ENCODE data around the gene BCL6. TPM values are rescaled to one million over a fixed set of nuclear protein-coding genes. Genes with fewer than 3 reads are reported as not detected.

BCL6 gene
- total RNA-seq, 4 donors from 2014 or later, result 203 to 661 (median 285) TPM

- peak overlapping the region; percentile 93 for H3K4me3 ChIP-seq
- TF ChIP-seq, protein P1, sequence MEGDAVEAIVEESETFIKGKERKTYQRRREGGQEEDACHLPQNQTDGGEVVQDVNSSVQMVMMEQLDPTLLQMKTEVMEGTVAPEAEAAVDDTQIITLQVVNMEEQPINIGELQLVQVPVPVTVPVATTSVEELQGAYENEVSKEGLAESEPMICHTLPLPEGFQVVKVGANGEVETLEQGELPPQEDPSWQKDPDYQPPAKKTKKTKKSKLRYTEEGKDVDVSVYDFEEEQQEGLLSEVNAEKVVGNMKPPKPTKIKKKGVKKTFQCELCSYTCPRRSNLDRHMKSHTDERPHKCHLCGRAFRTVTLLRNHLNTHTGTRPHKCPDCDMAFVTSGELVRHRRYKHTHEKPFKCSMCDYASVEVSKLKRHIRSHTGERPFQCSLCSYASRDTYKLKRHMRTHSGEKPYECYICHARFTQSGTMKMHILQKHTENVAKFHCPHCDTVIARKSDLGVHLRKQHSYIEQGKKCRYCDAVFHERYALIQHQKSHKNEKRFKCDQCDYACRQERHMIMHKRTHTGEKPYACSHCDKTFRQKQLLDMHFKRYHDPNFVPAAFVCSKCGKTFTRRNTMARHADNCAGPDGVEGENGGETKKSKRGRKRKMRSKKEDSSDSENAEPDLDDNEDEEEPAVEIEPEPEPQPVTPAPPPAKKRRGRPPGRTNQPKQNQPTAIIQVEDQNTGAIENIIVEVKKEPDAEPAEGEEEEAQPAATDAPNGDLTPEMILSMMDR (IDR thresholded peaks at IDR 0.05), result no peak
- TF ChIP-seq POLR2AphosphoS5 (IDR thresholded peaks at IDR 0.05), result peak in 2 of 3 donors; percentile 32 to 42
- no peak for TF ChIP-seq EP300 (IDR thresholded peaks at IDR 0.05)
- TF ChIP-seq POLR2A (IDR thresholded peaks at IDR 0.05), result peak in 1 of 2 donors; percentile 48
- peaks cover 48% of the 10 kb centered on the region for H3K4me1 ChIP-seq
- WGBS, result 2% methylated on average over 45 of the region's 45 CpGs
- H3K9me3 ChIP-seq, result no peaks in the 10 kb centered on the region
- H3K27ac ChIP-seq, result peak overlapping the region; percentile 100
- no peaks in the 10 kb centered on the region for H3K27me3 ChIP-seq
- H3K36me3 ChIP-seq, result no peaks in the 10 kb centered on the region
- DNase-seq (ENCODE audit: low spot score in 2 of 2), result peak; percentile 88 to 89
Observed at GRCh38 chr3:187743195-187744141, 1.8 kb downstream of the BCL6 start.

DNA sequence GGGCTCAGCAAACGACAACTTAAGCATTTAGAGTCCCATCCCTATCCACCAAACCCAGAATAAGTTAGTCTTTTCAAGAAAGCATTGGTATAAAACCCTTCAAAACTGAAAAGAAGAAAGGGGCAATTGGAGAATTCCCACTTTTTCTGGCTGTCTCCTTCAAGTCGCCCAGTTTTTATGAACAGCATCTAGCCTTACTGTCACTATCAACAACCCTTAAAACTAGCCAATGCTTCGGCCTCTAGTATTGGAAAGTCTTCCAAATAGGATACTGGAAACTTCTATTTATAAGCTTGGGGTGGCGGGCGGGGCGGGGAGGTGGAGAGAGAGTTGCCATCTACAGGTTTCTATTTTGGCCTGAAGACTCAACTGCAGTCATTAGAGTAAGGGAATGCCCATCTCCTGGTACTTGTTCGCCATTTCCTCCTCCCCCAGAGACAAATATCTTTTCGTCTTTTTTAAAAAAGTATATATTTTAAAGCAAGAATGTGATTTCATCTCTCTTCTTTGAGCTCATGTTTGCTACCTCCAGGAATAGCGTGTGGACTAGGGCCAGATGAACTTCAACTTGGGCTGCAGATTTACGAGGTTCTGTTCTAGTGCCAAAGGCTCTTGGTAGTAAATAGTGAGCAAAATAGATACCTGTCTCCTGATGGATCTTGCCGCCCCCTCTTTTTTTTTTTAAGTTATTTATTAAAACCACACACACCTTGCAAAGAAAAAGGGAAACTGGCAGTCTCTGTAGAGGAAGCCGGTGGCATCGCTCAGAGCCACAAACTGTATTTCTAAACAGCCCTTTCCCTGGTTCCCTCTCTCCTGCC lies 2.7 kb downstream of the BCL6 start:
- DNase-seq (ENCODE audit: low spot score in 2 of 2), result no peak
- Histone ChIP-seq H3K27me3 (no peaks in the 10 kb centered on the region), H3K4me3 (peak overlapping the region; percentile 93), H3K9me3 (no peaks in the 10 kb centered on the region), H3K36me3 (no peaks in the 10 kb centered on the region), H3K27ac (peak overlapping the region; percentile 100), H3K4me1 (peaks cover 46% of the 10 kb centered on the region)
- TF ChIP-seq POLR2AphosphoS5 (IDR thresholded peaks at IDR 0.05) (peak in 1 of 3 donors; percentile 10), EP300 (IDR thresholded peaks at IDR 0.05) (no peak), POLR2A (IDR thresholded peaks at IDR 0.05) (peak in 1 of 2 donors; percentile 20)
- TF ChIP-seq, protein P1 (IDR thresholded peaks at IDR 0.05), result no peak
- 27% methylated on average over 13 of the region's 13 CpGs for WGBS

- peak; percentile 84 to 85 for DNase-seq (ENCODE audit: low spot score in 2 of 2)
- H3K4me1 ChIP-seq, result peaks cover 45% of the 10 kb centered on the region
- peak overlapping the region; percentile 100 for H3K27ac ChIP-seq
- peak overlapping the region; percentile 93 for H3K4me3 ChIP-seq
- no peaks in the 10 kb centered on the region for H3K36me3 ChIP-seq
- TF ChIP-seq EP300 (IDR thresholded peaks at IDR 0.05) (no peak), POLR2A (IDR thresholded peaks at IDR 0.05) (peak in 1 of 2 donors; percentile 70), POLR2AphosphoS5 (IDR thresholded peaks at IDR 0.05) (peak; percentile 42 to 81 (median 53))
- TF ChIP-seq, protein P1 (IDR thresholded peaks at IDR 0.05), result peak; percentile 79 to 94
- under 1% methylated on average over 35 of the region's 35 CpGs for WGBS
- no peaks in the 10 kb centered on the region for H3K27me3 ChIP-seq
- H3K9me3 ChIP-seq, result no peaks in the 10 kb centered on the region
Observed at GRCh38 chr3:187741403-187742350, 3.6 kb downstream of the BCL6 start.

- TF ChIP-seq POLR2AphosphoS5 (IDR thresholded peaks at IDR 0.05) (peak in 2 of 3 donors; percentile 42 to 46), POLR2A (IDR thresholded peaks at IDR 0.05) (no peak), EP300 (IDR thresholded peaks at IDR 0.05) (no peak)
- TF ChIP-seq, protein P1 (IDR thresholded peaks at IDR 0.05), result peak; percentile 84 to 87
- Histone ChIP-seq H3K4me1 (peaks cover 52% of the 10 kb centered on the region), H3K9me3 (no peaks in the 10 kb centered on the region), H3K36me3 (no peaks in the 10 kb centered on the region), H3K27ac (peak overlapping the region; percentile 100), H3K27me3 (no peaks in the 10 kb centered on the region), H3K4me3 (peak overlapping the region; percentile 93)
- DNase-seq (ENCODE audit: low spot score in 2 of 2), result peak; percentile 88 to 90
- WGBS, result under 1% methylated on average over 39 of the region's 39 CpGs
Observed at GRCh38 chr3:187740421-187741399, 4.6 kb downstream of the BCL6 start.
